Cardiac muscle cell (in vitro differentiated cells and primary cell): ENCODE results near the gene MBD2. TPM values are rescaled to one million over a fixed set of nuclear protein-coding genes. Genes with fewer than 3 reads are reported as not detected.
A peak's percentile ranks its signal among the peaks of the same experiment; 100 is the strongest.

Experiments used
- DNase-seq, 2 donors: peaks; one replicate each; pipeline versions ENCODE4 v3.0.0 to v3.0.0-alpha.2; 2010 to 2017; ENCODE audit warnings: low read depth in 1 of 2, low spot score in 1 of 2
- H3K27ac ChIP-seq: fragments of 200-600 bp; sonication (generic); 2 replicates; pipeline ENCODE4 v1.5.1; 2016
- H3K27me3 ChIP-seq: fragments of 200-600 bp; sonication (generic); 2 replicates; pipeline ENCODE4 v1.6.0; 2016; ENCODE audit warnings: control low read depth
- H3K36me3 ChIP-seq: fragments of 200-600 bp; sonication (generic); 2 replicates; pipeline ENCODE4 v1.5.1; 2016; ENCODE audit warnings: control low read depth
- H3K4me1 ChIP-seq: fragments of 200-600 bp; sonication (generic); 2 replicates; pipeline ENCODE4 v1.8.1; 2017; ENCODE audit warnings: low read depth, mild to moderate bottlenecking, mixed run types
- H3K4me3 ChIP-seq: fragments of 200-600 bp; sonication (generic); 2 replicates; pipeline ENCODE4 v1.5.1; 2016; ENCODE audit warnings: mild to moderate bottlenecking
- H3K9me3 ChIP-seq: fragments of 200-600 bp; sonication (generic); 2 replicates; pipeline ENCODE4 v1.5.1; 2017; ENCODE audit warnings: low read depth, mild to moderate bottlenecking, control low read depth
- polyA plus RNA-seq: library from polyadenylated mRNA; unstranded; fragments of >200 nt; fragmentation: Nextera tagmentation; extraction: Ambion mirVana; gene quantifications from 2 replicates; pipeline ENCODE4 v1.2.1, GENCODE V29; 2016
- total RNA-seq: library from RNA; depleted of rRNA; stranded (reverse); fragments of >200 nt; gene quantifications from 2 replicates; pipeline ENCODE4 v1.2.3, GENCODE V29; 2016
- TF ChIP-seq, protein P1 (sequence below): IDR thresholded peaks from 2 replicates; pipeline ENCODE4 v1.5.1; 2012; ENCODE audit warnings: low read depth, mild to moderate bottlenecking, low read length

The MBD2 gene
- total and polyA plus RNA-seq, 2 experiments from 2014 or later, result 27.5 to 40.0 TPM

DNA sequence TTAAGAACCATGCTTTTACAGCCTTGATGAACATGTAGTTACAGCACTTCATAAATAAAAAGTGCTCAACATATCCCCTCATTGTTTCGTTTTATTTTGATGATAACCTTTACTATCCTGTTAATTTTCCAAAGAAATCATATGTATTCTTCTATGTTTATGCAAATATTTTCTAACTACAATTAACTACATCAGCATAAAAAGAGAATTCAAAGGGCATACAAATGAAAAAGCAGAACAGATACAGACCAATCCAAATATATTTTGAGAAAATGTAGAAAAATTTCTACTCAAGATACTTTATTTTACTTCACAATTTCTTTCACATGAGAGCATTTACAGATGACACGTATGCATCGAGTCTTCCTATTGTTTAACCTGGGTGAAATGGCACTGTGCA, 69.1 kb downstream of the MBD2 start:
- no peak for DNase-seq
- H3K9me3 ChIP-seq, result no peaks in the 10 kb centered on the region
- H3K36me3 ChIP-seq, result peaks cover 14% of the 10 kb centered on the region
- no peak overlapping the region for H3K27ac ChIP-seq
- no peaks in the 10 kb centered on the region for H3K27me3 ChIP-seq
- no peaks in the 10 kb centered on the region for H3K4me1 ChIP-seq
- TF ChIP-seq, protein P1, sequence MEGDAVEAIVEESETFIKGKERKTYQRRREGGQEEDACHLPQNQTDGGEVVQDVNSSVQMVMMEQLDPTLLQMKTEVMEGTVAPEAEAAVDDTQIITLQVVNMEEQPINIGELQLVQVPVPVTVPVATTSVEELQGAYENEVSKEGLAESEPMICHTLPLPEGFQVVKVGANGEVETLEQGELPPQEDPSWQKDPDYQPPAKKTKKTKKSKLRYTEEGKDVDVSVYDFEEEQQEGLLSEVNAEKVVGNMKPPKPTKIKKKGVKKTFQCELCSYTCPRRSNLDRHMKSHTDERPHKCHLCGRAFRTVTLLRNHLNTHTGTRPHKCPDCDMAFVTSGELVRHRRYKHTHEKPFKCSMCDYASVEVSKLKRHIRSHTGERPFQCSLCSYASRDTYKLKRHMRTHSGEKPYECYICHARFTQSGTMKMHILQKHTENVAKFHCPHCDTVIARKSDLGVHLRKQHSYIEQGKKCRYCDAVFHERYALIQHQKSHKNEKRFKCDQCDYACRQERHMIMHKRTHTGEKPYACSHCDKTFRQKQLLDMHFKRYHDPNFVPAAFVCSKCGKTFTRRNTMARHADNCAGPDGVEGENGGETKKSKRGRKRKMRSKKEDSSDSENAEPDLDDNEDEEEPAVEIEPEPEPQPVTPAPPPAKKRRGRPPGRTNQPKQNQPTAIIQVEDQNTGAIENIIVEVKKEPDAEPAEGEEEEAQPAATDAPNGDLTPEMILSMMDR, result no peak
- H3K4me3 ChIP-seq, result no peak overlapping the region

DNA sequence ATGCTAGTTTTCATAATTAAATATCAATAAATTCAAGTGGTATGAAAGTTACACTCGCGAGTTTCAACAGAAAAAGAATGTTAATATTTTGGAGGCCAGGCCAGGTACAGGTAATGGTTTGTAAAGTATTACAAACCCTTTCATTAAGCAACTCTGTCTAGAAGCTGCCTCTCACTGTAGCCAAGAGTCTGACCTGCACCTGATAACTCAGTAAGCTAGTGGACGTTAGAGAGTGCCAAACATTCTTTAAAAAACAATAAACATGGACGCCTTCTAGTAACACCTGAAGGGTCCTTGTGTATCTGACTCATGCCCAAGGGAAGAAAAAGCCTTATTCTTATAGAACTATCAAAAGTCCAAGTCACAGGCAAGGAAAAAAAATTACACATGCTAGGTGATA, 70.2 kb downstream of the MBD2 start:
- H3K27ac ChIP-seq, result no peak overlapping the region
- no peaks in the 10 kb centered on the region for H3K4me1 ChIP-seq
- H3K9me3 ChIP-seq, result no peaks in the 10 kb centered on the region
- DNase-seq, result no peak
- TF ChIP-seq, protein P1, result no peak
- H3K4me3 ChIP-seq, result no peak overlapping the region
- H3K27me3 ChIP-seq, result no peaks in the 10 kb centered on the region
- H3K36me3 ChIP-seq, result peaks cover 9% of the 10 kb centered on the region

DNA sequence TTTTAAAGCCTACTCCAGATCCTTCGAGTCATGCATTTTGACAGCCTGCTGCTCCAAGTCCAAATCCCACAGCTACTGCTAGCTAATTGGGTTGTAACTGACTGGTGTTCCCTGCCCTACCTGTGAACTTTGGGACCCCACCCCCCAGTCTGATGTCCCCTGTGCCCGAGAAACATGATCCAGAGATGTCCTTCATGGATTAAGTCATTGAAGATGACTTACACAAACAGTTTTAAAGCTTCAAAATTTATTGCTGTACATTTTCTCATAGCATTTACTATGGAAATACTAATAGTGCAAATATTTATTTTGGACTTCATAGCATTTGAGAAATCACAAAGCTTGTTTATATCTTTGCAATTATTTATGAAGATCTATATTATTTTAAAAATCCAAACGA, 73.1 kb downstream of the MBD2 start:
- H3K36me3 ChIP-seq, result peaks cover 4% of the 10 kb centered on the region
- H3K4me3 ChIP-seq, result no peak overlapping the region
- H3K9me3 ChIP-seq, result no peaks in the 10 kb centered on the region
- DNase-seq, result no peak
- no peaks in the 10 kb centered on the region for H3K27me3 ChIP-seq
- no peak overlapping the region for H3K27ac ChIP-seq
- H3K4me1 ChIP-seq, result no peaks in the 10 kb centered on the region
- TF ChIP-seq, protein P1, result no peak

DNA sequence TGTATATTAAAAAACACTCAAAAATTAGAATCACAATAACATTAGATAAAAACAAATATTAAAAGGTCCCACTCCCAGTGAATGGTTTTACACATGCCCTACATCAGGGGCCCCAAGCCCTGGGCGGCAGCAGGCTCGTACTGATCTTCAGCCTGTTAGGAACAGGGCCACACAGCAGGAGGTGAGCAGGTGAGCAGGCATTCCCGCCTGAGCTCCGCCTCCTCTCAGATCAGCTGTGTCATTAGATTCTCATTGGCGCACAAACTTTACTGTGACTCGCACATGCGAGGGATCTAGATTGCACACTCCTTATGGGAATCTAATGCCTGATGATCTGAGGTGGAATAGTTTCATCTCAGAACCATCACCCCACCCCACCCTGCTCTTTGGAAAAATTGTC, 74.2 kb downstream of the MBD2 start:
- no peaks in the 10 kb centered on the region for H3K27me3 ChIP-seq
- H3K4me3 ChIP-seq, result no peak overlapping the region
- H3K27ac ChIP-seq, result no peak overlapping the region
- DNase-seq, result no peak
- TF ChIP-seq, protein P1, result no peak
- H3K4me1 ChIP-seq, result no peaks in the 10 kb centered on the region
- H3K9me3 ChIP-seq, result no peaks in the 10 kb centered on the region
- no peaks in the 10 kb centered on the region for H3K36me3 ChIP-seq

DNA sequence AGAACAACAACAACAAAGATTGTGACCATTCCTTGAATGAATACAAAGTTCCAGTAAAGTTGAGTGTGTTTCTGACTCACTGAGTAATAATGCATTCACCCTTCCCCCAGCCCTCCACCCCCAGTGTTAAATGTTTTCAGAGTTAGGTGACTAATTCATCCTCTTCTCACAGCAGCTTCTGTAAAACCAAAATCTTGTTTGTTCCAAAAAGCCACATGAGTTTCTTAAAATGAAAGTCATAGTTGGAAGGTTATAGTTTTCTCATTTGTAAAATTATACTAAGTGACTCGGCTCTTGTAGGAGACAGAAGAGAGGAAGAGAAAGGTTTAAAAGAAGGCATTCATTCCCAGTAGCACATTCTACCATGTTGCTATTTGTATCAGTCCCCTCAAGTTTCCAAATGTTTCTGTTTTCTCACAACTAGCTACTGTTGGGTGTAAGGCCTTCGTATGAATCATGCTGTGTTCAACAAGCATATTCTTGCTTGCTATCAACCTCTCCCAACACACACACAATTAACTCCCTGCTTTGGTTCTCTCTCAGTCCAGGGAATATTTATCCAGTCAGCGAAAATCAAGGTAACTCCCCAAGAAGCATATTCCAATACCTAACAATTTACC, 75.3 kb downstream of the MBD2 start:
- Histone ChIP-seq H3K36me3 (no peaks in the 10 kb centered on the region), H3K4me3 (no peak overlapping the region), H3K27ac (no peak overlapping the region), H3K27me3 (no peaks in the 10 kb centered on the region), H3K4me1 (no peaks in the 10 kb centered on the region), H3K9me3 (no peaks in the 10 kb centered on the region)
- DNase-seq, result peak in 1 of 2 donors; percentile 93
- TF ChIP-seq, protein P1, result no peak

DNA sequence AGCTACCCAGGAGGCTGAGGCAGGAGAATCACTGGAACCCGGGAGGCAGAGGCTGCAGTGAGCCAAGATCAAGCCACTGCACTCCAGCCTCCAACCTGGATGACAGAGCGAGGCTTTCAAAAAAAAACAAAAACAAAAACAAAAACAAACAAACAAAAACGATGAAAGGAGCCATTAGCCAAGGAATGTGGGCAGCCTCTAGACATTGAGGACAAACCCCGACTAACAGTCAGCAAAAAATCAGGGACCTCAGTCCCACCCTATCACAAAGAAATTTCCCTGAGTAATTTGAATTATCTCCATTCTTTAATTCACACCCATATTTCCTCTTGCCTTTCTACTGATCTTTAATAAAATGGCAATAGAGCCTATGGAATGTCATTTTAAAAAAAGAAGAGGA, 75.8 kb downstream of the MBD2 start:
- no peak for DNase-seq
- H3K27me3 ChIP-seq, result no peaks in the 10 kb centered on the region
- H3K27ac ChIP-seq, result no peak overlapping the region
- TF ChIP-seq, protein P1, result no peak
- no peaks in the 10 kb centered on the region for H3K4me1 ChIP-seq
- no peaks in the 10 kb centered on the region for H3K36me3 ChIP-seq
- no peaks in the 10 kb centered on the region for H3K9me3 ChIP-seq
- no peak overlapping the region for H3K4me3 ChIP-seq
